GM18511 (cell line): ENCODE data around the gene FIGNL1.
A peak's percentile ranks its signal among the peaks of the same experiment; 100 is the strongest.

Source experiments
- ATAC-seq: cut with Tn5 transposase; IDR thresholded peaks from one replicate; pipeline ENCODE4 v1.9.1; 2021; ENCODE audit warnings: mild to moderate bottlenecking, moderate library complexity; ENCODE audit not compliant: unreplicated experiment

The FIGNL1 gene

DNA sequence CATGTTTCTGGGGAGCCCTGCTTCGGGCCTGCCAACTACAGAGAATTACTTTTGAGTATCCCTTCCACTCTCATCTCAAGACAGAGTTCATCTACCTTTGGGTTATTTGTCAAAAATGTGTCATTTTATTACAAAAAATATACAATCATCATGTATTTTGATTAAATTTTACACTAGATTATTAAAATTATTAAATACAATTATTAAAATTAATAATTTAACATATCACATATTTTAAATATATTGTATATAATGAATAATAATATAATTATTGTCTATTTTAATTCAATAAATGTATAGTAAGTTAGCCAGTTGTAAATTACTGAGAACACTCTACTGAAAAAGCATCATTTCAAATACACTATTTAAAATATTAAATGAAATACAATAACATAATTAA, 50.9 kb downstream of the FIGNL1 start:
- no peak for ATAC-seq

- peak; percentile 28 for ATAC-seq
These were observed 52.2 kb downstream of the FIGNL1 start for GRCh38 chr7:50397971-50398324.

GRCh38 chr7:50397320-50397970, 52.7 kb downstream of the FIGNL1 start:
- peak; percentile 64 for ATAC-seq

DNA sequence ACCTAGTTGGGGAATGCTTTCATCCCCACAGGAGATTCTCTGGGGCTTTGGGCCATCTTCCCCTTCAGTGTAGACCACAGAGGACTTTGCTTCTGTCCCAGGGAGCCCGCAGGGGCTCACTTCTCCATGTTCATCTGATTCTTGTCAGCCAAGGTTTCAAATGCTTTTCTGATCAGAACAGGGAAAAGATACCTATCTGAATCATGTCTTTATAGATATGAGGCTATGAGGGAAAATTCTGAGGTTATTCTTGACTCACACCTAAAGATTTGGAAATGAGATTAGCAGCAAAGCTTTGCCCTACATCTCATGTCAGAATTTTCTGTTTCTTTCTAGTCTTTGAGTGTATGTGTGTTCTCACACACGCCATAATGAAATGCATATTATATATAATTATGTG, 53.3 kb downstream of the FIGNL1 start:
- peak; percentile 4 for ATAC-seq

DNA sequence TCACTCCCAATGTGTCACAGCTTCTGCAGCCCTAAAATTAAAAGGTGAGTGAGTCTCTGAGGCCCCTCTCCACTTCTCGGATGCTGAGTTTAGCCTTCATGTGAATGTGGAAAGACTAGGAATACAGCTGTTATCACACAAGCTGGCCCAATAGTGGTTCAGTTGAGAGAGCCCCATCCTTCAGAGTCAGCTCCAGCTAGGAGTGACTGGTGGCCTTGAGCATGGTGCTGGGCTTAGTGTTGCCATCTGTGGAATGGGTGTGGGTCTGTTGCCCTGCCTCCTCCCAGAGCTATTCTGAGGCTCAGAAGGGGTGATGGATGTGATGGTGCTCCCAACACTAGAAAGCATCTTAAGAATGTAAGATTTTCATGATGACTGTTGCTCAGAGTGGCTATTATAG, 55.8 kb downstream of the FIGNL1 start:
- no peak for ATAC-seq
